Measurements from ENCODE around the gene EEFSEC. TPM values are rescaled to one million over a fixed set of nuclear protein-coding genes. Genes with fewer than 3 reads are reported as not detected.

EEFSEC gene
- total RNA-seq, 1 experiment from 2014 or later, result 9.5 TPM

GRCh38 chr3:128380295-128380694 is 227.0 kb downstream of the EEFSEC start:
- H3K27ac Mint-ChIP-seq, result no peak overlapping the region
- H3K27ac ChIP-seq (ENCODE audit: insufficient read length, low read depth, low read length), result no peak overlapping the region
- no peak overlapping the region for H4K8ac ChIP-seq (replicated peaks; ENCODE audit: insufficient read length, low read depth, low read length)
- TF ChIP-seq, protein P1, sequence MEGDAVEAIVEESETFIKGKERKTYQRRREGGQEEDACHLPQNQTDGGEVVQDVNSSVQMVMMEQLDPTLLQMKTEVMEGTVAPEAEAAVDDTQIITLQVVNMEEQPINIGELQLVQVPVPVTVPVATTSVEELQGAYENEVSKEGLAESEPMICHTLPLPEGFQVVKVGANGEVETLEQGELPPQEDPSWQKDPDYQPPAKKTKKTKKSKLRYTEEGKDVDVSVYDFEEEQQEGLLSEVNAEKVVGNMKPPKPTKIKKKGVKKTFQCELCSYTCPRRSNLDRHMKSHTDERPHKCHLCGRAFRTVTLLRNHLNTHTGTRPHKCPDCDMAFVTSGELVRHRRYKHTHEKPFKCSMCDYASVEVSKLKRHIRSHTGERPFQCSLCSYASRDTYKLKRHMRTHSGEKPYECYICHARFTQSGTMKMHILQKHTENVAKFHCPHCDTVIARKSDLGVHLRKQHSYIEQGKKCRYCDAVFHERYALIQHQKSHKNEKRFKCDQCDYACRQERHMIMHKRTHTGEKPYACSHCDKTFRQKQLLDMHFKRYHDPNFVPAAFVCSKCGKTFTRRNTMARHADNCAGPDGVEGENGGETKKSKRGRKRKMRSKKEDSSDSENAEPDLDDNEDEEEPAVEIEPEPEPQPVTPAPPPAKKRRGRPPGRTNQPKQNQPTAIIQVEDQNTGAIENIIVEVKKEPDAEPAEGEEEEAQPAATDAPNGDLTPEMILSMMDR (conservative IDR thresholded peaks at IDR 0.05), result no peak
- no peaks in the 10 kb centered on the region for H4K20me1 ChIP-seq (ENCODE audit: control insufficient read depth, insufficient read depth, insufficient read length)
- no peak overlapping the region for H2AFZ ChIP-seq (ENCODE audit: low read length)
- H2BK12ac ChIP-seq (ENCODE audit: insufficient read length, low read depth, low read length), result no peak overlapping the region
- no peaks in the 10 kb centered on the region for H3K27me3 Mint-ChIP-seq (ENCODE audit: low read depth)
- H3K4ac ChIP-seq (ENCODE audit: low read depth, low read length), result no peak overlapping the region
- H3K9me3 Mint-ChIP-seq, result no peaks in the 10 kb centered on the region
- H3K23ac ChIP-seq (ENCODE audit: insufficient read length, low read depth, low read length), result no peak overlapping the region
- H3K14ac ChIP-seq (ENCODE audit: insufficient read depth, low read length), result no peak overlapping the region
- no peak overlapping the region for H4K5ac ChIP-seq (ENCODE audit: insufficient read length, low read depth, low read length)
- WGBS (ENCODE audit: extremely low coverage, insufficient read length, low lambda C conversion rate), result no CpG with 5 or more reads among the region's 5 CpGs
- no peak overlapping the region for H4K91ac ChIP-seq (ENCODE audit: insufficient read length, low read depth, low read length)
- H3K79me2 ChIP-seq (ENCODE audit: insufficient read depth, low read length), result no peaks in the 10 kb centered on the region
- no peaks in the 10 kb centered on the region for H3K9me3 ChIP-seq (ENCODE audit: control insufficient read depth, low read depth, low read length)
- no peak overlapping the region for H2AK5ac ChIP-seq (ENCODE audit: insufficient read length, low read length)
- H3K36me3 Mint-ChIP-seq (ENCODE audit: insufficient read depth in 1 of 3, low read depth in 3 of 3), result no peaks in the 10 kb centered on the region
- no peak overlapping the region for H3T11ph ChIP-seq (ENCODE audit: low read length)
- no peaks in the 10 kb centered on the region for H3K27me3 ChIP-seq (ENCODE audit: insufficient read depth, low read length)
- peaks cover 4 to 5% of the 10 kb centered on the region in 2 experiments for H3K4me1 Mint-ChIP-seq
- no peak overlapping the region for H2BK120ac ChIP-seq (ENCODE audit: low read depth, low read length, poor library complexity, severe bottlenecking)
- no peaks in the 10 kb centered on the region for H3K23me2 ChIP-seq (ENCODE audit: insufficient read length, low read depth, low read length, poor library complexity, severe bottlenecking)
- no peak overlapping the region for H3K4me2 ChIP-seq (ENCODE audit: insufficient read depth, insufficient read length, low read length)
- no peak overlapping the region for H3K4me3 Mint-ChIP-seq
- H3K4me1 ChIP-seq (ENCODE audit: insufficient read depth, low read length), result no peaks in the 10 kb centered on the region
- H3K18ac ChIP-seq (ENCODE audit: insufficient read length, low read depth, low read length), result no peak overlapping the region
- DNase-seq, result no peak
- no peak overlapping the region for H3K56ac ChIP-seq (ENCODE audit: insufficient read length, low read depth, low read length)
- no peak overlapping the region for H3K9ac ChIP-seq (ENCODE audit: extremely low read depth, insufficient read length, low read length)
- no peaks in the 10 kb centered on the region for H3K79me1 ChIP-seq (ENCODE audit: insufficient read depth, low read depth, low read length, poor library complexity, severe bottlenecking)
- no peak overlapping the region for H2BK20ac ChIP-seq (ENCODE audit: low read depth, low read length, poor library complexity, severe bottlenecking)
- no peak overlapping the region for H2BK5ac ChIP-seq (ENCODE audit: insufficient read length, low read length)
- no peak overlapping the region for H2BK15ac ChIP-seq (ENCODE audit: low read depth, low read length)
